ENCODE measurements around the gene CAVIN2.
A peak's percentile ranks its signal among the peaks of the same experiment; 100 is the strongest.

DNA sequence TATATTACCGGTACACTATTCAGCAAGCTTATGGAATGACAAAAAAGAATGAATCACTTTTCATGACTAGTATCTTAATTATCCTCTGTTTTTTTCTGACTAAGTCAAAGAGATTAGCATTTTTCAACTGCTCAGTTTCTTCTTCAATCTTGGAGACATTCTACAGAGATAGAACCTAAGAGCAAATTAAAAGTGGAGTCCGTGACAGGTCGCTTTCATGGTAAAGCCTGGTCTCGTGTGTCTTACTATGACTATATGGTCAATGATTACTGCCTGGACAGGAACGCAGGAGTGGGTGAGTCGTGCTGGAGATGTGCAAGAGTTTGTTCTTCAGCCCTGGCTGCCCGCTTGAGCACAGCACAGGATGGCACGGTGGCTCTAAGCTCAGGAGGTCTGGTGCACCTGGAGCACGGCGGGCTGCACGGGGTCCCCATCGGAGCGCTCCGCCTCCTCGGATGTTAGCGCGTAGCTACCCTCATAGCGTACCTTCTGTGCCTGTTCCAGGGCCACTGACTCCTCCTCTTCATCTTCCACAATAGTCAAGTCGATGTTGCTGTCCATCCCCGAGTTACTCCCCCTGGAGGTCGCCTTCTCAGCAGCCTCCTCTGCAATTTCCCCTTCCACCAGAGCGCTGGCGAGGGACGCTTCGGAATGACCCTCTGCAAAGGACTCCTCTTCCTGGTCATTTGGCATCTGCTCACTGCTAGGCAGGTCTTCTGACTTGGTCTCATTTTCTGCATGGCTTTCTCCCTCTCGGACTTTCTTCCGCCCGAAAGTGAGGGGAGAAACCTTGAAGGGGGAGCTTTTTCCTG, 11.1 kb downstream of the CAVIN2 start:
- TF ChIP-seq, protein P1, sequence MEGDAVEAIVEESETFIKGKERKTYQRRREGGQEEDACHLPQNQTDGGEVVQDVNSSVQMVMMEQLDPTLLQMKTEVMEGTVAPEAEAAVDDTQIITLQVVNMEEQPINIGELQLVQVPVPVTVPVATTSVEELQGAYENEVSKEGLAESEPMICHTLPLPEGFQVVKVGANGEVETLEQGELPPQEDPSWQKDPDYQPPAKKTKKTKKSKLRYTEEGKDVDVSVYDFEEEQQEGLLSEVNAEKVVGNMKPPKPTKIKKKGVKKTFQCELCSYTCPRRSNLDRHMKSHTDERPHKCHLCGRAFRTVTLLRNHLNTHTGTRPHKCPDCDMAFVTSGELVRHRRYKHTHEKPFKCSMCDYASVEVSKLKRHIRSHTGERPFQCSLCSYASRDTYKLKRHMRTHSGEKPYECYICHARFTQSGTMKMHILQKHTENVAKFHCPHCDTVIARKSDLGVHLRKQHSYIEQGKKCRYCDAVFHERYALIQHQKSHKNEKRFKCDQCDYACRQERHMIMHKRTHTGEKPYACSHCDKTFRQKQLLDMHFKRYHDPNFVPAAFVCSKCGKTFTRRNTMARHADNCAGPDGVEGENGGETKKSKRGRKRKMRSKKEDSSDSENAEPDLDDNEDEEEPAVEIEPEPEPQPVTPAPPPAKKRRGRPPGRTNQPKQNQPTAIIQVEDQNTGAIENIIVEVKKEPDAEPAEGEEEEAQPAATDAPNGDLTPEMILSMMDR (IDR thresholded peaks at IDR 0.05): no peak
- TF ChIP-seq POLR2A (IDR thresholded peaks at IDR 0.05) (no peak), POLR2AphosphoS5 (IDR thresholded peaks at IDR 0.05; ENCODE audit: insufficient read depth in 1 of 2, low read depth in 1 of 2) (peak in 1 of 2 donors; percentile 24)
